ENCODE results near the gene CCDC33.

CCDC33 gene

GRCh38 chr15:74312445-74313007 lies 76.4 kb downstream of the CCDC33 start:
- DNase-seq (ENCODE audit: low read depth, low spot score): no peak

GRCh38 chr15:74313889-74314288 lies 77.8 kb downstream of the CCDC33 start:
- DNase-seq (ENCODE audit: low read depth, low spot score): no peak

GRCh38 chr15:74314795-74315438 lies 78.8 kb downstream of the CCDC33 start:
- no peak for DNase-seq (ENCODE audit: low read depth, low spot score)

GRCh38 chr15:74315626-74316025 lies 79.5 kb downstream of the CCDC33 start:
- DNase-seq (ENCODE audit: low read depth, low spot score): no peak

GRCh38 chr15:74316141-74316540 lies 80.0 kb downstream of the CCDC33 start:
- DNase-seq (ENCODE audit: low read depth, low spot score): no peak

- DNase-seq (ENCODE audit: low read depth, low spot score): no peak
These were observed 81.8 kb downstream of the CCDC33 start for GRCh38 chr15:74317820-74318375.

GRCh38 chr15:74318376-74319137 lies 82.4 kb downstream of the CCDC33 start:
- DNase-seq (ENCODE audit: low read depth, low spot score): no peak

GRCh38 chr15:74319138-74319460 lies 83.0 kb downstream of the CCDC33 start:
- no peak for DNase-seq (ENCODE audit: low read depth, low spot score)

- peak; percentile 70 for DNase-seq (ENCODE audit: low read depth, low spot score)
These were observed 83.6 kb downstream of the CCDC33 start for GRCh38 chr15:74319596-74320351.

- no peak for DNase-seq (ENCODE audit: low read depth, low spot score)
These were observed 84.5 kb downstream of the CCDC33 start for GRCh38 chr15:74320352-74321247.

- no peak for DNase-seq (ENCODE audit: low read depth, low spot score)
These were observed 86.5 kb downstream of the CCDC33 start for GRCh38 chr15:74322558-74323180.

- DNase-seq (ENCODE audit: low read depth, low spot score): no peak
These were observed 88.6 kb downstream of the CCDC33 start for GRCh38 chr15:74324714-74325113.

- DNase-seq (ENCODE audit: low read depth, low spot score): no peak
These were observed 90.6 kb downstream of the CCDC33 start for GRCh38 chr15:74326746-74327145.

GRCh38 chr15:74327756-74328155 lies 91.6 kb downstream of the CCDC33 start:
- no peak for DNase-seq (ENCODE audit: low read depth, low spot score)

- no peak for DNase-seq (ENCODE audit: low read depth, low spot score)
These were observed 92.4 kb downstream of the CCDC33 start for GRCh38 chr15:74328331-74329056.

- no peak for DNase-seq (ENCODE audit: low read depth, low spot score)
These were observed 94.8 kb downstream of the CCDC33 start for GRCh38 chr15:74330861-74331408.

GRCh38 chr15:74332011-74332410 lies 95.9 kb downstream of the CCDC33 start:
- no peak for DNase-seq (ENCODE audit: low read depth, low spot score)

GRCh38 chr15:74332611-74333010 lies 96.5 kb downstream of the CCDC33 start:
- DNase-seq (ENCODE audit: low read depth, low spot score): no peak

GRCh38 chr15:74333093-74333492 lies 97.0 kb downstream of the CCDC33 start:
- DNase-seq (ENCODE audit: low read depth, low spot score): no peak

GRCh38 chr15:74333662-74334061 lies 97.5 kb downstream of the CCDC33 start:
- no peak for DNase-seq (ENCODE audit: low read depth, low spot score)
